IPS-18c (cell line): ENCODE results near the gene CISTR.
"Not testable (repeated sequence)": the region's sequence is repeated elsewhere in the genome, so short reads cannot be mapped to it uniquely, and the experiment has no call there.

Experiments used
- H3K4me3 ChIP-seq: 2 replicates; pipeline ENCODE4 v1.7.0; 2013; ENCODE audit warnings: low read depth, mild to moderate bottlenecking, low read length, moderate library complexity; ENCODE audit not compliant: insufficient read depth
- H3K9me3 ChIP-seq: one replicate; pipeline ENCODE4 v1.6.1; 2013; ENCODE audit warnings: mild to moderate bottlenecking, low read length, moderate library complexity; ENCODE audit not compliant: control insufficient read depth, insufficient read depth

Gene CISTR

GRCh38 chr12:53734425-53734824, 17.4 kb downstream of the CISTR start:
- H3K9me3 ChIP-seq, result no peaks in the 10 kb centered on the region
- no peak overlapping the region for H3K4me3 ChIP-seq

- Histone ChIP-seq H3K9me3 (no peaks in the 10 kb centered on the region), H3K4me3 (no peak overlapping the region)
These were observed 18.0 kb downstream of the CISTR start for GRCh38 chr12:53733807-53734200.

- Histone ChIP-seq H3K9me3 (no peaks in the 10 kb centered on the region), H3K4me3 (no peak overlapping the region)
These were observed 18.6 kb downstream of the CISTR start for GRCh38 chr12:53733051-53733806.

- no peaks in the 10 kb centered on the region for H3K9me3 ChIP-seq
- H3K4me3 ChIP-seq, result no peak overlapping the region
These were observed 22.1 kb downstream of the CISTR start for GRCh38 chr12:53729644-53730043.

- H3K9me3 ChIP-seq, result no peaks in the 10 kb centered on the region
- peak overlapping the region; percentile 49; the same call in 1 of the 2 replicates for H3K4me3 ChIP-seq
These were observed 23.6 kb downstream of the CISTR start for GRCh38 chr12:53728206-53728605.

- Histone ChIP-seq H3K4me3 (peak within 1 kb of the TSS; percentile 88), H3K9me3 (no peaks in the 10 kb centered on the region)
These were observed 24.3 kb downstream of the CISTR start, which contains the start of gene CALCOCO1 for GRCh38 chr12:53727310-53728041. TSS of gene CALCOCO1 (minus strand) at chr12:53727452. CDS start at chr12:53725242, 2,210 bp downstream.

GRCh38 chr12:53726946-53727309, 24.9 kb downstream of the CISTR start:
- H3K9me3 ChIP-seq, result no peaks in the 10 kb centered on the region
- H3K4me3 ChIP-seq, result peak overlapping the region; percentile 88

- no peaks in the 10 kb centered on the region for H3K9me3 ChIP-seq
- H3K4me3 ChIP-seq, result no peak overlapping the region; the same call in 1 of the 2 replicates
These were observed 25.4 kb downstream of the CISTR start for GRCh38 chr12:53726341-53726740.

GRCh38 chr12:53725824-53726223, 26.0 kb downstream of the CISTR start:
- H3K9me3 ChIP-seq, result no peaks in the 10 kb centered on the region
- no peak overlapping the region for H3K4me3 ChIP-seq

- Histone ChIP-seq H3K9me3 (no peaks in the 10 kb centered on the region), H3K4me3 (no peak overlapping the region)
These were observed 29.2 kb downstream of the CISTR start for GRCh38 chr12:53722450-53723041.

GRCh38 chr12:53720946-53721345, 30.8 kb downstream of the CISTR start:
- H3K4me3 ChIP-seq, result no peak overlapping the region

GRCh38 chr12:53719649-53720048, 32.1 kb downstream of the CISTR start:
- Histone ChIP-seq H3K4me3 (no peak overlapping the region), H3K9me3 (no peaks in the 10 kb centered on the region)

More at GRCh38 chr12:53720946-53721345, 30.8 kb downstream of the CISTR start:
- H3K9me3 ChIP-seq, result no peaks in the 10 kb centered on the region

GRCh38 chr12:53718567-53718966, 33.2 kb downstream of the CISTR start:
- H3K4me3 ChIP-seq, result not testable (repeated sequence)

GRCh38 chr12:53717319-53717718, 34.5 kb downstream of the CISTR start:
- Histone ChIP-seq H3K4me3 (no peak overlapping the region), H3K9me3 (no peaks in the 10 kb centered on the region)

More at GRCh38 chr12:53718567-53718966, 33.2 kb downstream of the CISTR start:
- H3K9me3 ChIP-seq, result not testable (repeated sequence)

- Histone ChIP-seq H3K4me3 (no peak overlapping the region), H3K9me3 (no peaks in the 10 kb centered on the region)
These were observed 37.8 kb downstream of the CISTR start for GRCh38 chr12:53714004-53714403.

- H3K4me3 ChIP-seq, result no peak overlapping the region
These were observed 38.3 kb downstream of the CISTR start for GRCh38 chr12:53713516-53713915.

GRCh38 chr12:53712059-53712643, 39.6 kb downstream of the CISTR start:
- H3K9me3 ChIP-seq, result no peaks in the 10 kb centered on the region

More at GRCh38 chr12:53713516-53713915, 38.3 kb downstream of the CISTR start:
- H3K9me3 ChIP-seq, result no peaks in the 10 kb centered on the region

More at GRCh38 chr12:53712059-53712643, 39.6 kb downstream of the CISTR start:
- H3K4me3 ChIP-seq, result no peak overlapping the region
